ENCODE data around the gene CD226.

GRCh38 chr18:69804776-69805501, 142.7 kb downstream of the CD226 start:
- TF ChIP-seq CTCF (IDR thresholded peaks at IDR 0.05) = no peak
- no peak for TF ChIP-seq POLR2A (IDR thresholded peaks at IDR 0.05)
